GM18907 (cell line): ENCODE data around the gene XRCC1.
A peak's percentile ranks its signal among the peaks of the same experiment; 100 is the strongest.
"Not testable (repeated sequence)": the region's sequence is repeated elsewhere in the genome, so short reads cannot be mapped to it uniquely, and the experiment has no call there.

Experiments used
- ATAC-seq: cut with Tn5 transposase; IDR thresholded peaks from one replicate; pipeline ENCODE4 v1.9.1; 2021; ENCODE audit warnings: mild to moderate bottlenecking, moderate library complexity; ENCODE audit not compliant: unreplicated experiment

The XRCC1 gene

GRCh38 chr19:43599635-43600295 is 24.4 kb upstream of the XRCC1 start:
- no peak for ATAC-seq

GRCh38 chr19:43598445-43599240 is 23.3 kb upstream of the XRCC1 start:
- ATAC-seq, result no peak

GRCh38 chr19:43597876-43598275 is 22.5 kb upstream of the XRCC1 start:
- no peak for ATAC-seq

- no peak for ATAC-seq
Observed at GRCh38 chr19:43596842-43597461, 21.6 kb upstream of the XRCC1 start.

- ATAC-seq, result peak; percentile 80
Observed at GRCh38 chr19:43595999-43596841, 20.9 kb upstream of the XRCC1 start, which contains the start of the genes IRGQ and ZNF576. Gene IRGQ (minus strand): TSS chr19:43596134. CDS start chr19:43595338, 796 bp downstream. Gene ZNF576 (plus strand): TSS chr19:43596595. CDS start chr19:43597109, 514 bp downstream.

- ATAC-seq, result no peak
Observed at GRCh38 chr19:43595605-43595998, 20.3 kb upstream of the XRCC1 start.

GRCh38 chr19:43594710-43595604 is 19.6 kb upstream of the XRCC1 start:
- ATAC-seq, result peak; percentile 25

GRCh38 chr19:43594081-43594697 is 18.9 kb upstream of the XRCC1 start:
- ATAC-seq, result no peak

GRCh38 chr19:43592800-43593350 is 17.5 kb upstream of the XRCC1 start:
- no peak for ATAC-seq

GRCh38 chr19:43591904-43592772 is 16.8 kb upstream of the XRCC1 start:
- no peak for ATAC-seq

GRCh38 chr19:43589678-43590077 is 14.4 kb upstream of the XRCC1 start:
- no peak for ATAC-seq

GRCh38 chr19:43589277-43589676 is 13.9 kb upstream of the XRCC1 start:
- ATAC-seq, result no peak

- not testable (repeated sequence) for ATAC-seq
Observed at GRCh38 chr19:43587029-43587428, 11.7 kb upstream of the XRCC1 start.

GRCh38 chr19:43586346-43586745 is 11.0 kb upstream of the XRCC1 start:
- ATAC-seq, result no peak

GRCh38 chr19:43584484-43584883 is 9.2 kb upstream of the XRCC1 start:
- ATAC-seq, result peak; percentile 60

- ATAC-seq, result no peak
Observed at GRCh38 chr19:43582495-43582894, 7.2 kb upstream of the XRCC1 start.

GRCh38 chr19:43581467-43581866 is 6.1 kb upstream of the XRCC1 start:
- ATAC-seq, result no peak

GRCh38 chr19:43578787-43579186 is 3.5 kb upstream of the XRCC1 start:
- ATAC-seq, result no peak
